Measurements from ENCODE around the gene KCTD10. TPM values are rescaled to one million over a fixed set of nuclear protein-coding genes. Genes with fewer than 3 reads are reported as not detected.
"Not testable (repeated sequence)": the region's sequence is repeated elsewhere in the genome, so short reads cannot be mapped to it uniquely, and the experiment has no call there.

KCTD10 gene
- total RNA-seq, 2 experiments from 2014 or later, result 35.0 to 41.8 TPM

DNA sequence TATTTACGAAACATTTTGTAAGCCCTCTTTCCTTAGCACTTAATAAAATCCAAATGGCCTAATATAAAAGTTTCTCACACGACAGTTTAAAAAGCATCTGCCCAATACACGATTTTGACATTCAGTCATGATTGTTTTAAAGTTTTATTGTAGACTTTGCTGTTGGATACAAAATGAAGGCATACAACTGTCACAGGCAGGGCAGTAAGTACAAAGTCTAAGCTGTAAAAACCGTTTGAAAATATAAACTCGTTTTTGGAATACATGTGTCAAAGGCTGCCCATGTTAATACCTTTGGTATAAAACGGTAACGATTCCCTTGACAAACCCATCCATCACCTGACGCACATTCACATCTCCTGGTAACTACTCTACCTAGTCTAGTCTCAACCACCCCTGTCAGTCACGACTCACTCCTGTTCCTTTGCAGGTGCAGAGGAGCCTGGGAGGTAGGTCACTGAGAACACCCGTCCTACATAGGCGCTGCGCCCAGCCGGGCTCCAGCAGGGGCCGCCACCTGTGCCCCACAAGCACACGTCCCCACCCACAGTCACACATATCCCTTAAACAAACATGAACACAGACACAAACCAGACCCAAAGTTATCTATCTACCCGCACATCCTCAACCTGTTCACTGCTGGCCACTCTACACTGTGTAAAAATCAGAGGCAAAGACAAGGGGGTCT, 27.1 kb downstream of the KCTD10 start:
- ChIA-PET POLR2A (no interaction called here), CTCF (interaction anchor here (1.4 to 1.5 kb wide), 2 partner anchors 13 to 17 kb away, joined by 3 to 4 read pairs; no protein-coding TSS in a partner anchor)
- Mint-ChIP-seq H3K27ac (no peak overlapping the region), H3K36me3 (ENCODE audit: low read depth) (peaks cover 13% of the 10 kb centered on the region), H3K27me3 (no peaks in the 10 kb centered on the region), H3K4me3 (no peak overlapping the region), H3K9me3 (no peaks in the 10 kb centered on the region), H3K4me1 (peaks cover 6% of the 10 kb centered on the region)
- DNase-seq, result no peak

DNA sequence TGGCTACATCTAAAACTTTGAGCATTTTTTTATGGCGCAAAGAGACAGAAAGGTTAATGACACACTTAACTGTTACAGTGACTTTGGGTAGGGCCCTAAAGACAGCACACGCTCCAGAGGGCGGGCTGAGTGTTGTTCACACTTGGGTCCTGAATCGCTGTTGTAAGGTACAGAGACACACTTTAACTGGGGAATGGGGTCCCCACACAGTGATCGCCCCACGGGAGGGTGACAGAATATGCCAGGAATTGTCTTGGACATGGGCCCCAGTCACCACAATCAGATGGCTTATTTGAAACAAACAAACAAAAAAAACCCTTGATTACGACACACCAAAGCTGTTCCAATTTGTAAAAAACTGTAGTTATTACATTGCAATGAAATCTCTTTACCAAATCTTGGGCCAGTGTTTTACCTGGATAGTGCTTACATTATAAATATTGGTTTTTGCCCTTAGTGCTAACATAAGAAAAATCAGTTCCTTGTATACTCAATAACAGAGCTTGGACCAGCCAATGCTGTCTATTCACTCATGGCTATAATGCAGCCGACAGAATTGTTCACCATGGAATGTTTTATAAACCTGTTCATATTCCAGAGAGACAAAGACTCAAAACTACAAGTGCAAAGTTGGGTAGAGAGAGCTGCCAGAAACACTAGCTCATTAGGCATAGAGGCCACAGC, 28.3 kb downstream of the KCTD10 start:
- CTCF ChIA-PET, result no interaction called here
- peaks cover 6% of the 10 kb centered on the region for H3K4me1 Mint-ChIP-seq
- POLR2A ChIA-PET, result interaction anchor here (0.6 kb wide), 1 partner anchor 35 kb away, joined by 3 read pairs; no protein-coding TSS in a partner anchor
- H3K27ac Mint-ChIP-seq, result no peak overlapping the region
- H3K9me3 Mint-ChIP-seq, result no peaks in the 10 kb centered on the region
- H3K36me3 Mint-ChIP-seq (ENCODE audit: low read depth), result peaks cover 9% of the 10 kb centered on the region
- H3K27me3 Mint-ChIP-seq, result no peaks in the 10 kb centered on the region
- no peak overlapping the region for H3K4me3 Mint-ChIP-seq
- no peak for DNase-seq

DNA sequence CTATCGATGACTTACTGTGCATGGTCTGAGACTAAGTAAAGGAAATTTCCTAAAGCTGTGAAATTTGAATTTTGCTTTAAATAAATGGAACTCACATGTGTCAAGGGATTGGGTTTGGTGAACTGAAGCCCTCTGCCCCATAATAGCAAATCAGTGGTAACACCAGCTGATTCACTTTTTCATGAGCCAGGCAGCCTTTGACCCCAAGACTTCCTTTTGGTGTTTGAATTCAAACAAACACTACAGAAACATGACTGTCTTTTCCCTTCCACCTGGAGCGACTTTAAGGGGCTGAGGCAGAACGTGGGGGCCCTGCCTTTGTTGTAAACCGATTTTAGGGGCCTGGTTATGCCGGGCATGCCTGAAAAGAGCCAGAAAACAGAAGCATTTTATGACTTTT, 28.8 kb downstream of the KCTD10 start:
- H3K36me3 Mint-ChIP-seq (ENCODE audit: low read depth), result peaks cover 4% of the 10 kb centered on the region
- H3K27me3 Mint-ChIP-seq, result no peaks in the 10 kb centered on the region
- no peaks in the 10 kb centered on the region for H3K9me3 Mint-ChIP-seq
- POLR2A ChIA-PET, result interaction anchor here (0.6 kb wide), 1 partner anchor 36 kb away, joined by 3 read pairs; no protein-coding TSS in a partner anchor
- DNase-seq, result no peak
- no peak overlapping the region for H3K4me3 Mint-ChIP-seq
- peaks cover 6% of the 10 kb centered on the region for H3K4me1 Mint-ChIP-seq
- no peak overlapping the region for H3K27ac Mint-ChIP-seq
- CTCF ChIA-PET, result interaction anchor here (0.7 kb wide), 1 partner anchor 30 kb away, joined by 3 read pairs; the partner anchor contains the start of gene UBE3B

DNA sequence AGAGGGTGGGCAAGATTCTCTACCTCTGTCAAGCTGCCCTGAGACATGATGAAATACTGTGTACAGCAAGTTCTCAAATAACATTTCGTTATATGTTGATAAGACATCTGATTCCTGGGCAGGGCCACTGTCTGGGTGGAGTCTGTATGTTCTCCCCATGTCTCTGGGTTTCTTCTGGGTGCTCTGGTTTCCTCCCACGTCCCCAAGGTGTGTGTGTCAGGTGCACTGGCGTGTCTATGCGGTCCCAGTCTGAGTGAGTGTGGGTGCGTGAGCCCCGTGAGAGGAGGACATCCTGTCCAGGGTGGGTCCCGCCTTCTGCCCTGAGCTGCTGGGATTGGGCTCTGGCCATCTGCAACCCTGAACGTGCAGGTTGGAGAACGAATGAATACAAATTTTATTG, 29.6 kb downstream of the KCTD10 start:
- Mint-ChIP-seq H3K4me1 (peaks cover 6% of the 10 kb centered on the region), H3K27ac (no peak overlapping the region), H3K4me3 (no peak overlapping the region), H3K36me3 (ENCODE audit: low read depth) (peaks cover 4% of the 10 kb centered on the region), H3K9me3 (no peaks in the 10 kb centered on the region), H3K27me3 (no peaks in the 10 kb centered on the region)
- ChIA-PET POLR2A (no interaction called here), CTCF (interaction anchor here (0.7 kb wide), 1 partner anchor 30 kb away, joined by 3 read pairs; the partner anchor contains the start of gene UBE3B)
- DNase-seq, result no peak

GRCh38 chr12:109446869-109447268, 30.2 kb downstream of the KCTD10 start:
- Mint-ChIP-seq H3K36me3 (ENCODE audit: low read depth) (peaks cover 4% of the 10 kb centered on the region), H3K4me3 (no peak overlapping the region), H3K4me1 (peaks cover 6% of the 10 kb centered on the region), H3K27ac (no peak overlapping the region), H3K9me3 (no peaks in the 10 kb centered on the region), H3K27me3 (no peaks in the 10 kb centered on the region)
- no peak for DNase-seq
- ChIA-PET CTCF (no interaction called here), POLR2A (no interaction called here)

DNA sequence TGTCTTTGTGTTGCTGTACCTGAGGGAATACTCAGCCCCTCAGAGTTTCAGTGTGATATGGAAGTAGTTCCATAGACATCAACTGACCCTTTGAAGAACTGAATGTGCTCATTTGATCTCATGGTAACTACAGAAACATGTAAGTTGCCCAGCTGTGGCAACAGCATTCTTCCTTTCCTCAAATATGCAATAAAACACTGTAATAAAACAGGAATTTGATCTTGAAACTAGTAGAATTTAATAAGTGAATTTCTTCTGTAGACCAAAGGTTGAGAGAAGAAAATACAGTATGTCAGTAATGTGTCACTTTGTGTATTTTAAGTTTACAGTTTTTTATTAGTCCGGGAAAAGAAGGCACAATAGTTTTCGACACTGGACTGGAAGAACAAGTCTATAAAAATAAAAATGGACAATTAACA, 31.9 kb downstream of the KCTD10 start:
- no peak overlapping the region for H3K27ac Mint-ChIP-seq
- H3K4me1 Mint-ChIP-seq, result no peaks in the 10 kb centered on the region
- CTCF ChIA-PET, result interaction anchor here (0.6 kb wide), 1 partner anchor 883 kb away, joined by 4 read pairs; no protein-coding TSS in a partner anchor
- H3K9me3 Mint-ChIP-seq, result no peaks in the 10 kb centered on the region
- H3K27me3 Mint-ChIP-seq, result no peaks in the 10 kb centered on the region
- POLR2A ChIA-PET, result no interaction called here
- no peaks in the 10 kb centered on the region for H3K36me3 Mint-ChIP-seq (ENCODE audit: low read depth)
- no peak overlapping the region for H3K4me3 Mint-ChIP-seq
- no peak for DNase-seq

DNA sequence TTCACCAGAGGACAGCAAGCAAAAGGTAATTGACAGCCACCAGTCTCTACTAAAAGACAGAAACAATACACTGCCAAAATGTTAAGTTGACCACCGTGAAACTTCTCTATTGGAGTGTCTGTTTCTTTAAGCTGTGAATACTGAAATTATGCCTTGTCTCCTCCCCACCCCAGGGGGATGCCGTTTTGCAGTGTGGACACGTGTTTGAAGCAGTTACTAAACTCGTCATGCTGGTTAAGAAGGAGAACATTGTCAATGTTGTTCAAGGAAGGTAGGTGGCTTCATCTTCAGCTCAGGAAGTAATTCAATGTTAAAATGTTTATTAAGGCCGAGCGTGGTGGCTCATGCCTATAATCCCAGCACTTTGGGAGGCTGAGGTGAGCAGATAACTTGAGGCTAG, 32.8 kb downstream of the KCTD10 start:
- H3K36me3 Mint-ChIP-seq (ENCODE audit: low read depth), result no peaks in the 10 kb centered on the region
- ChIA-PET CTCF (no interaction called here), POLR2A (no interaction called here)
- no peaks in the 10 kb centered on the region for H3K4me1 Mint-ChIP-seq
- H3K27me3 Mint-ChIP-seq, result no peaks in the 10 kb centered on the region
- H3K27ac Mint-ChIP-seq, result no peak overlapping the region
- no peak overlapping the region for H3K4me3 Mint-ChIP-seq
- no peak for DNase-seq
- no peaks in the 10 kb centered on the region for H3K9me3 Mint-ChIP-seq

DNA sequence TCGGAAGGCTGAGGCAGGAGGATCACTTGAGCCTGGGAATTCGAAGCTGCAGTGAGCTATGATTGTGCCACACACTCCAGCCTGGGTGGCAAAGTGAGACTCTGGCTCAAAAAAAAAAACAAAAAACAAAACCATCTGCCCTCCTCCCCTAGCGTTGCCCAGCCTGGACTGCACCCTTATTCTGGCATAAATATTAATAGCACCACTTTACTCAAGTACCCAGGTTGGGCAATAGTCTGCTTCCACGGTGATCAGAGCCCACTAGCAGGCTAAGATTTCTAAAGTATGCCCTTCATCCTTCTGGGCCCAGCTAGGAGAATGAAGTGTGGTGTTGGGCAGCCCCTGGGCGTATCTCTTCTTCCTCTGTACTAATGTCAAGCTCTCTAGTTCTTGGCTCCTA, 33.3 kb downstream of the KCTD10 start:
- H3K27me3 Mint-ChIP-seq, result no peaks in the 10 kb centered on the region
- H3K27ac Mint-ChIP-seq, result no peak overlapping the region
- DNase-seq, result no peak
- H3K4me3 Mint-ChIP-seq, result no peak overlapping the region
- POLR2A ChIA-PET, result no interaction called here
- CTCF ChIA-PET, result interaction anchor here (0.8 to 1.1 kb wide), 2 partner anchors 9 to 16 kb away, joined by 3 to 4 read pairs; no protein-coding TSS in a partner anchor
- H3K9me3 Mint-ChIP-seq, result no peaks in the 10 kb centered on the region
- no peaks in the 10 kb centered on the region for H3K36me3 Mint-ChIP-seq (ENCODE audit: low read depth)
- no peaks in the 10 kb centered on the region for H3K4me1 Mint-ChIP-seq

GRCh38 chr12:109440851-109441490, 36.1 kb downstream of the KCTD10 start:
- POLR2A ChIA-PET, result no interaction called here
- no peak for DNase-seq
- H3K27ac Mint-ChIP-seq, result no peak overlapping the region
- H3K36me3 Mint-ChIP-seq (ENCODE audit: low read depth), result no peaks in the 10 kb centered on the region
- H3K9me3 Mint-ChIP-seq, result no peaks in the 10 kb centered on the region
- H3K4me3 Mint-ChIP-seq, result no peak overlapping the region
- CTCF ChIA-PET, result no interaction called here
- H3K27me3 Mint-ChIP-seq, result no peaks in the 10 kb centered on the region
- no peaks in the 10 kb centered on the region for H3K4me1 Mint-ChIP-seq

GRCh38 chr12:109439951-109440350, 37.1 kb downstream of the KCTD10 start:
- H3K27ac Mint-ChIP-seq; H3K4me3 Mint-ChIP-seq; H3K9me3 Mint-ChIP-seq; H3K27me3 Mint-ChIP-seq; CTCF ChIA-PET; H3K36me3 Mint-ChIP-seq (ENCODE audit: low read depth); DNase-seq; POLR2A ChIA-PET; H3K4me1 Mint-ChIP-seq: not testable (repeated sequence)

GRCh38 chr12:109439181-109439580, 37.9 kb downstream of the KCTD10 start:
- ChIA-PET POLR2A (no interaction called here), CTCF (no interaction called here)
- H3K27me3 Mint-ChIP-seq, result no peaks in the 10 kb centered on the region
- peaks cover 2% of the 10 kb centered on the region for H3K4me1 Mint-ChIP-seq
- H3K27ac Mint-ChIP-seq, result no peak overlapping the region
- H3K9me3 Mint-ChIP-seq, result no peaks in the 10 kb centered on the region
- H3K4me3 Mint-ChIP-seq, result no peak overlapping the region
- DNase-seq, result no peak
- no peaks in the 10 kb centered on the region for H3K36me3 Mint-ChIP-seq (ENCODE audit: low read depth)

DNA sequence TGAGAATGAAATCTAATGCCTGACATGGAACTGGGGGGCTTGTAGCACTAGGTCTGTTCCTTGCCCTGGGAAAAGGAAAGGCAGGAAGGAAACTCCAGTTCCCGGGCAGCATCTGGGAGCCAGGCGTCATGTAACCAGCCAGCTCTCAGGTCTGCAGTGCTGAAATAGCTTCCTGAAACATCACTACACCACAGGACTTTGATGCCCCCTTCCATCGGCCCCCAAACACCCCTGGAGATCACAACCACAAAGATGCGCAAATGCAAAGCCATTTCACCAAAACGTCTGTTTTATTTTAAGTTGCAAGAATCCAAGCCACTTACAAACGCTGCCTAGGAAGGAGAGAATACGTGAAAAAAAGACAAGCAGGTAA, 40.9 kb downstream of the KCTD10 start:
- H3K27ac Mint-ChIP-seq, result no peak overlapping the region
- H3K27me3 Mint-ChIP-seq, result no peaks in the 10 kb centered on the region
- H3K36me3 Mint-ChIP-seq (ENCODE audit: low read depth), result no peaks in the 10 kb centered on the region
- H3K4me1 Mint-ChIP-seq, result peaks cover 11% of the 10 kb centered on the region
- CTCF ChIA-PET, result interaction anchor here (0.6 kb wide), 1 partner anchor 371 kb away, joined by 4 read pairs; no protein-coding TSS in a partner anchor
- H3K4me3 Mint-ChIP-seq, result no peak overlapping the region
- POLR2A ChIA-PET, result no interaction called here
- no peaks in the 10 kb centered on the region for H3K9me3 Mint-ChIP-seq
- DNase-seq, result no peak
